ENCODE measurements around the gene SERPINA5.

DNA sequence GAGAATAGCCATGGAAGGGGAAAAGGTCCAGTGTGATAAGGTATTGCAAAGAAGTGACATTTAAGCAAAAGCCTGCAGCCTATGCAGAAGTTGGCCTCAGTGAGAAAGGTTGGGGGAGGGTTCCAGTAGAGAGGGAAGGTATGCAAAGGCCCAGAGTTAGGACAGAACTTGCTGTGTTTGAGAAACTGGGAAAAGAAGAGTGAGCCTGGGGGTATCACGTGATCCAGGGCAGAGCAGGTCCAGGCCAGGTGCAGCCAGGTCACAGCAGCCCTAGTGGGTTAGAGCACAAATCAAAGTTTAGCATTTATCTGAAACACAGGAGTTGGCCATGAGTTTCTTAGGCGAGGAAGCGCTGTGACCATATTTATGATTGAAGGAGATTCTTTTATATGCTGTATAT lies 1.6 kb downstream of the SERPINA5 start:
- TF ChIP-seq GATA3 (IDR thresholded peaks at IDR 0.05; ENCODE audit: low read depth, low read length) (no peak), GATA2 (IDR thresholded peaks at IDR 0.05; ENCODE audit: low read depth, low read length) (no peak)
